GOT3 (cell line): Measurements from ENCODE around the gene MYH10.
A peak's percentile ranks its signal among the peaks of the same experiment; 100 is the strongest.
"Not testable (repeated sequence)": the region's sequence is repeated elsewhere in the genome, so short reads cannot be mapped to it uniquely, and the experiment has no call there.

Experiments
- DNase-seq: peaks from one replicate; lab custom pipeline; 2025; ENCODE audit warnings: mixed read lengths; lab: John Stamatoyannopoulos, UW

Gene MYH10

GRCh38 chr17:8556074-8556473, 74.5 kb downstream of the MYH10 start:
- DNase-seq: no peak

- no peak for DNase-seq
Observed at GRCh38 chr17:8555062-8555461, 75.5 kb downstream of the MYH10 start.

- DNase-seq: no peak
Observed at GRCh38 chr17:8552577-8553320, 77.8 kb downstream of the MYH10 start.

- peak; percentile 30 for DNase-seq
Observed at GRCh38 chr17:8542599-8543502, 87.7 kb downstream of the MYH10 start.

GRCh38 chr17:8539976-8540375, 90.5 kb downstream of the MYH10 start:
- DNase-seq: not testable (repeated sequence)

GRCh38 chr17:8537734-8538133, 92.8 kb downstream of the MYH10 start:
- DNase-seq: no peak

- DNase-seq: no peak
Observed at GRCh38 chr17:8534498-8535188, 95.9 kb downstream of the MYH10 start.

- DNase-seq: no peak
Observed at GRCh38 chr17:8532021-8532420, 98.5 kb downstream of the MYH10 start.

- no peak for DNase-seq
Observed at GRCh38 chr17:8522577-8522976, 107.9 kb downstream of the MYH10 start.

GRCh38 chr17:8520981-8521380, 109.5 kb downstream of the MYH10 start:
- DNase-seq: no peak

- no peak for DNase-seq
Observed at GRCh38 chr17:8518850-8519249, 111.7 kb downstream of the MYH10 start.

- DNase-seq: no peak
Observed at GRCh38 chr17:8518326-8518725, 112.2 kb downstream of the MYH10 start.

GRCh38 chr17:8514801-8515200, 115.7 kb downstream of the MYH10 start:
- no peak for DNase-seq

- DNase-seq: no peak
Observed at GRCh38 chr17:8506145-8506544, 124.4 kb downstream of the MYH10 start.

GRCh38 chr17:8504460-8505207, 125.9 kb downstream of the MYH10 start:
- no peak for DNase-seq

GRCh38 chr17:8503807-8504206, 126.7 kb downstream of the MYH10 start:
- no peak for DNase-seq

- DNase-seq: no peak
Observed at GRCh38 chr17:8503368-8503767, 127.2 kb downstream of the MYH10 start.

- no peak for DNase-seq
Observed at GRCh38 chr17:8502126-8502525, 128.4 kb downstream of the MYH10 start.

- no peak for DNase-seq
Observed at GRCh38 chr17:8500609-8501008, 129.9 kb downstream of the MYH10 start.

- no peak for DNase-seq
Observed at GRCh38 chr17:8499614-8500013, 130.9 kb downstream of the MYH10 start.

- no peak for DNase-seq
Observed at GRCh38 chr17:8499171-8499570, 131.4 kb downstream of the MYH10 start.

GRCh38 chr17:8496081-8496480, 134.4 kb downstream of the MYH10 start:
- DNase-seq: no peak
